Astrocyte (in vitro differentiated cells and primary cell): ENCODE results near the gene MOK.

ENCODE experiments used
- EZH2 ChIP-seq: IDR thresholded peaks from 2 replicates; pipeline ENCODE4 v1.6.1; 2012; ENCODE audit warnings: mild to moderate bottlenecking, low read length, inconsistent platforms; ENCODE audit not compliant: insufficient read depth
- TF ChIP-seq, protein P1 (sequence below): IDR thresholded peaks from 2 replicates; pipeline ENCODE4 v1.5.1; 2011; ENCODE audit warnings: low read depth, mild to moderate bottlenecking, inconsistent platforms, low read length, moderate library complexity; ENCODE audit not compliant: insufficient read depth

DNA sequence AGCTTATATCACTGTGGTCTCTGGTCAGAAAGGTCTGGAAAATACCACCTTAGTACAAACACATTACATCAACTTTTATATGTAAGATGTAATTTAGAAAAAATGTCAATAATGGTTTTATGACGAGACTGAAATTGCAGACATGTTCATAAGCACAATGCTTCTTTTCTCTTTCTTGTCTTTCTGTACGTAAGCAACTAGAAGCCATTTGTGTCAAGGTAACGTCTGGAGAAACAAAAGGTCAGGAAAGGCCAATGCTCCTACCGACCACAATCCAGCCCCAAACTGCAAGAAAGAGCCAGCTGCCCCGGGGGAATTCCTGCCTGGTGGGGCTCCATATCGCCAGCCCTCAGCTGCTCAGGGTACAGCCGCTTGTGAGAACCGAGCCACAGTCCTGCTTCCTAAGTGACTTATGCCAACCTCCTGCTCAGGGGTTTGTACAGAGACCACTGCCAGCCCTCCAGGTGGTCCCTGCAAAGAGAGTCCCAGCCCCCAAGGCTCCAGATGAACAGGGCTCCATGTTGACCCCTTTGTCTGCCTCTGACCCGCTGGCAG, 20.9 kb upstream of the MOK start:
- TF ChIP-seq, protein P1, sequence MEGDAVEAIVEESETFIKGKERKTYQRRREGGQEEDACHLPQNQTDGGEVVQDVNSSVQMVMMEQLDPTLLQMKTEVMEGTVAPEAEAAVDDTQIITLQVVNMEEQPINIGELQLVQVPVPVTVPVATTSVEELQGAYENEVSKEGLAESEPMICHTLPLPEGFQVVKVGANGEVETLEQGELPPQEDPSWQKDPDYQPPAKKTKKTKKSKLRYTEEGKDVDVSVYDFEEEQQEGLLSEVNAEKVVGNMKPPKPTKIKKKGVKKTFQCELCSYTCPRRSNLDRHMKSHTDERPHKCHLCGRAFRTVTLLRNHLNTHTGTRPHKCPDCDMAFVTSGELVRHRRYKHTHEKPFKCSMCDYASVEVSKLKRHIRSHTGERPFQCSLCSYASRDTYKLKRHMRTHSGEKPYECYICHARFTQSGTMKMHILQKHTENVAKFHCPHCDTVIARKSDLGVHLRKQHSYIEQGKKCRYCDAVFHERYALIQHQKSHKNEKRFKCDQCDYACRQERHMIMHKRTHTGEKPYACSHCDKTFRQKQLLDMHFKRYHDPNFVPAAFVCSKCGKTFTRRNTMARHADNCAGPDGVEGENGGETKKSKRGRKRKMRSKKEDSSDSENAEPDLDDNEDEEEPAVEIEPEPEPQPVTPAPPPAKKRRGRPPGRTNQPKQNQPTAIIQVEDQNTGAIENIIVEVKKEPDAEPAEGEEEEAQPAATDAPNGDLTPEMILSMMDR, result no peak
- no peak for TF ChIP-seq EZH2
